ENCODE results near the gene KCNT2.

- TF ChIP-seq CTCF (conservative IDR thresholded peaks at IDR 0.05; ENCODE audit: low read length) (no peak), EZH2phosphoT487 (IDR thresholded peaks at IDR 0.05; ENCODE audit: borderline replicate concordance, low read depth, low read length) (no peak)
Observed at GRCh38 chr1:196638466-196638865, 30.2 kb upstream of the KCNT2 start.
